HG03460 (cell line): ENCODE data around the gene HSD17B12.

Experiments
- ATAC-seq: cut with Tn5 transposase; IDR thresholded peaks from one replicate; pipeline ENCODE4 v1.9.1; 2021; ENCODE audit not compliant: unreplicated experiment

HSD17B12 gene

GRCh38 chr11:43797337-43797736 is 116.8 kb downstream of the HSD17B12 start:
- ATAC-seq = no peak

DNA sequence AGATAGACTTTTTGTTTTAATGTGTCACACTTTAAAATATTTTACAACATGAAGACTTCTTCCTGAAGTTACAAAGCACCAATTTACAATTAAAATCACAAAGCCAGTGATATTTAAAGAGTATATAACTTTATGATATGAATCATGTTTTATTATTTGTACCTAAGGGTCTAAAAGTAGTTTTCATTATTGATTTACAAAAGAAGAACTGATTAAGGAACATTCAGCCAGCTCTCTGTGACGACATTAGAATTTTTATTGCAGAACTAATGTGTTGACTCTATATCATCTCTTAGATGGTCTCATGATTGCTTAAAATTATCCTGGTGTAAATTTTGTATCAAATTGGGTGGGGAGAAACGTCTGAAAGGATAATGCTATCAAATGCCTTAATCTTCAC is 117.3 kb downstream of the HSD17B12 start:
- no peak for ATAC-seq

DNA sequence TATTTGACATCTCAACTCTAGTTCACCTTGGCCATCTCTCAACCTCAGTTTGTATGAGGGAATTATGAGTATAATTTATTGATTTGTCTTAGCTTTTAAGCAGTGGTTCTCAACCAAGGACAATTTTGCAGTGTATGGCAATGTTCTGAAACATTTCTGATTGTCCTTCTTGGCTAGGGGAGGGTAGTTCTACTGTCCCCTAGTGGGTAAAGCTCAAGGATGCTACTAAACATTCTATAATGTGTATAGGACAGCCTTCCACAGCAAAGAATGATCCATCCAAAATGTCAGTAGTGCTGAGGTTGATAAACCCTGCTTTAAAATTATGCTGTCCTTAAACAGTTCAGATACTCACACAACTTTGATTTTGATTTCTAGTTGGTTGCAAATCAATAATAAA is 122.0 kb downstream of the HSD17B12 start:
- no peak for ATAC-seq

DNA sequence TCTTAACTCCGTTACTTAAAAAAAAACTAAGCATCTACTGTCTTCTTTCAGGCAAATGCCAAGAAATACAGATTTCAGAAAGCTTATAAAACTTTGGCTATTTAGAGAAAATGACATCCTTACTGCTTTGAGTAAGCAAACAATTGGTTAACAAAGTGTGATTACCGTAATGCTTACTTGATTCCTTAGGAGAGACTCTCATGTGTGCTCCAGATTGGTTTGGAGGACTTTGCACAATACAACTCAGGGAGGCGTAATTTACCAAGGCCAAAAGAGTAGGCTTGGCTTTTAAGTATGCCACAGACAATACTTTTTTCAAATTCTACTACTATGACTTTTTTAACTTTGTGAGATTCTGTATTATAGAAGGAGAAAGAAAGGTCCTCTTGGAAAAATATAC is 123.2 kb downstream of the HSD17B12 start:
- ATAC-seq = no peak

DNA sequence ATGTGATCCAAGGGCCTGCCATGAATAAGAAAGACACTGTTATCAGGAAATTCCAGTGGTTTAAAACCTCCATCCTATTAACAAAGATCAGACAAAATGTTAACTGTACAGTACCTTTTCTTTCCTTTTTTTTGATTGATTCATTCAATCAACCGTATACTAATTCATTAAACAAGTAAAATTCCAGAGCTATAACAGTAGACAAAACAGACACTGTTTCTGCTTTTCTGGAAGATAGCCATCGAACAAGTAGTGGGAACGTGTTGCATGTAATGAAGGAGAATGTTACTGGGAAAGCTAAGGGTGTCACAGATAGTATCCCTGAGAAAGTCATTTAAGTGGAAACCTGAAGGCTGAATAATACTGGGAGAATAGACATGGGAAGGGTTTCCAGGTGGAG is 126.4 kb downstream of the HSD17B12 start:
- ATAC-seq = no peak

DNA sequence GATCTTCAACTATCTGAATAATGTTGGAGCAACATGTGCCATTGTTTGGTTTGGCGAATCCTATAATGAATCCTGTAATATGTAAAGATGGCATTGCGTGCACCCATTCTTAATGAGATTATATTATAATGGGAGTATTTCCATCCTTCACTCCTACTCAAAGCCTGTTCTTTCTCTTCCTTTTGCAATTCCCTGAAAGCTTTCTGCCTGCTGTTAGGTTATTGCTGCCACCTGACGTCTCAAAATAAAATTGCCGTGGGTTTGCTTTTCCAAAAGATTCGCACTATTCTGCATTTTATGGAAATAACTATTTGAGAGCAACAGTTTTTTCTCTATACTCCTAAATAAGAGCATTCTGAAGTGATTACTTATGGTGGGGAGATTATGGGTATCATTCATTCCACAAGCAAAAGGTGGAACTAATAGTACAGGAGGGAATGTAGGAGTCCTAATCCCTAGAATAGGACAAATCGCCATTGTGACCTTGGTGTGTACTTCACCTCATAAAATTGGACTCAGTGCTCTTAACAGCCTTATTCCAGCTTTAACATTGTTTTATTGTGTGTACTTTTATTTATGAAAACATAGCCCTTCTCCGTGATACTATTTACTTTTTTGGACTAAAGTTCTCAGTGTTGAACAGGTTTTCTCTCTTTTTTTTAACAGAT is 130.5 kb downstream of the HSD17B12 start:
- ATAC-seq = no peak

- ATAC-seq = no peak
Observed at GRCh38 chr11:43812471-43812870, 131.9 kb downstream of the HSD17B12 start.

DNA sequence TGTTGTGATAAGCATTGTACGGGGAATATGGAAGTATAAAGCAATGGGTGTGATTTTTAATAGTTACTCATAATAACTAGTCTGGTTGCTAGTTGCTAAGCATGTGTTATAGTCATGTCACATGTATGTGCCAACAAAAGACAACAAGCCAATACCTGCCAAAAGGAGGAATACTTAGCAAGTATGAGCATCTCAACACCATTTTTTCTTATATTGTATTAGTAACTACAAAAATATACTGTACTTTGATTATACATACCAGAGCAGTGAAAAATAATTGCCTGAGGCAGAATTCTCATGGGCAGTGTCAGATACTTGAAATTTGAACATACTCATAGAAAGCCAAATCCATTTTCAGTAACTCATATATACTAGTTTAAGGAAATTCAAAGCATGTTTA is 137.7 kb downstream of the HSD17B12 start:
- no peak for ATAC-seq

DNA sequence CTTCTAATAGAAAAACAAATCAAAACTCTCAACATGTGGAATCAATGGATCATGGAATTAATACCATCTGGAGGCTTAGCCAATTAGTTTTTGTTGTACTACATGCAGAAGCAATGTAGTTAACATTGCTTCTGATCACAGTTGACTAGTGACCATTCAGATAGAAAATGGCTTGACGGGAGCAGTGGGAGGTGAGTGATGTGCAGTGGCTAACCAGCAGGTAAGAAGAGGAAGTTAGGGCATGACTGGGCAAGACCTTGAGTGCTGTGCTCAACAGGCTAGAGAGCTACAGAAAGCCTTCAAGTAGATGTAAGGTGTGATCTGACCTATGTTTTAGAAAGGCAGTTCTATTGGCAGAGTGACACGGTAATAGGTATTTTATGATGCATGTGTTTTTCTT is 139.4 kb downstream of the HSD17B12 start:
- no peak for ATAC-seq

DNA sequence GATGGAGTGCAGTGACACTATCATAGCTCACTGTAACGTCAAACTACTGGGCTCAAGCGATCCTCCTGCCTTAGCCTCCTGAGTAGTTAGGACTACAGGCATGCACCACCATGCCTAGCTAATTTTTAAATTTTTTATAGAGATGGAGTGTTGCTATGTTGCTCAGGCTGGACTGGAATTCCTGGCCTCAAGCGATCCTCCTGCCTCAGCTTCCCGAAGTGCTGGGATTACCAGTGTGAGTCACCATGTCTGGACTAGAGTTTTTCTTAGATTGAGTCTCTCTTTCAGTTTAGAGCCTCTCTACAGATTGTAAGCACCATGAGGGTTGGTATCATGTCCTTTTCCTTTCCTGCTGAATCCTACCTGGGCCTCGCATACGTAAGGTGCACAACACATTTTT is 142.8 kb downstream of the HSD17B12 start:
- ATAC-seq = no peak

DNA sequence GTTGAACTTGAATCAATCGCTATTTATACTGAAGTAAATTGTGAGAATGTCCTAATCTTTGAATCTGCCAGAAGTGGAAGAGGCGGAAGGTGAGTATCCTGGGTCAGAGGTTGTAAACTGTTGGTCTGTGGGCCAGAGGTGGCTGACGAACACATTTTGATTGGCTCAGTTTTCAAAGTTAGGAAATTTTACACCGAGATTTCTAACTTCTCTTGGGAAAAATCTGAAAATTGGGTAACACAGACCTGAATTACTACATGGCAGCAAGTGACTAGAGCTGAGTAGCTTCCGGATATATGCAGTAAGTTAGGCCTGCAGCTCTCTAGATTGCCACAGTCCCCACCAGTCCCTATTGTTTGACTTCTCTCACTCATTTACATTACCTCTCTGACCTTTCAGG is 143.3 kb downstream of the HSD17B12 start:
- ATAC-seq = no peak

DNA sequence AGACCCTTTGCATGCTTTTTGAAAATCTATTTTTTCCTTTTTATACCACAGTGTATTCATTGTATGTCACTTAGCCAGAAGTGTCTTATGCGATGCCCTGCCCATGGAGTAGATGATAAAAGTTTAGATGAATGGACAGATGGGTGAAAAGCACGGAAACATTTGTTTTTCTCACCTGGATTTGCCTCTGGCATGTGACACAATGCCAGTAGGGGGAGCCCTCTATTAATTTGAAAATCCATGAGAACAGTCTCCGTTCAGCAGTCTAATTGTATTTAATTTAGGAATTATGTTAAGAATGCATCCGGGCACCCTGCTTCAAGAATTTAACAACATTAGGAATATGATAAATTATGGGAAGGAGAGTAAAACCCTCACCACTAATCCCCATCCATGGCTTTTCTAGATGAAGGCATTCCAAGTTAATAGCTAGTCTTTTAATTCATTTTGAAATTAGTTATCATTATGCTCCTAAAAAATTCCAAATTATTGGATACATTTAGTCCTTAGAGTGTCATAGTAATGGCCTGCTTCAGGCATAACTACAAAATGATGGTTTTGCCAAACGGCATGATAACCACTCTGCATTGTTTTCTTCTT is 144.8 kb downstream of the HSD17B12 start:
- no peak for ATAC-seq

DNA sequence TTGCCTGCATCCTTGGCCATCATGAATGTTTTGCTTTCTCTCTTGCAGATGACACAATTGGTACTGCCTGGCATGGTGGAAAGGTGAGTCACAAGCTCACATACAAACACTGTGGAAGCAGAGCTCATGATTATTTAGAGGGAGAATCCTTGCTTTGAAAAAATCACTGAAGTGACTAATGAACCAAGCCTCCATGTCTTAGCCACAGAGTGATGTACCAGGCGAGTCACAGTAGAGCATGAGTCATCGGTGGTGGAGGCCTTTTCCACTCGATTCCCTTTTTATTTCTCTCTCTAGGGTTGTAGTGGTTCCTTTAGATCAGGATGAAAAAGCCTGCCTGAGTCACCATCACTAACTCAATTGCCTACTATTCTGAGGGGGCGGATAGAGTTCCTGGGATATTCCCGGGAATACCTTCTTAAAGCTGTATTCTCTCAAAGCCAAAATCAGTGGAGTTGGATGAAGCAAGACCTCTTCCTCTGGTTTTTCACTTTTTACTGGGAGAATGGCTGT is 150.4 kb downstream of the HSD17B12 start:
- no peak for ATAC-seq

DNA sequence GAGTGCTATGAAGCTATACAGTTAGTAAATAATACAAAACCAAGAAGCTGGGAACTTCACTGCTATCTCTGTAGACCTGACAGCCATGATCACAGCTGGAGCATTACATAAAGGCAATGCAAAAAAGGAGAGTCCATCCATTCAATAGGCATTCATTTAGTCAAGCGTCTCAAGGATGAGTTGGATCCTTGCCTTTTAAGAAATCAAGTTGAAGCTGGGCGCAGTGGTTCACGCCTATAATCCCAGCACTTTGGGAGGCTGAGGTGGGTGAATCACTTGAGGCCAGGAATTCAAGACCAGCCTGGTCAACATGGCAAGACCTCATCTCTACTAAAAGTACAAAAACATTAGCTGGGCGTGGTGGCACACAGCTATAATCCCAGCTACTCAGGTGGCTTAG is 152.0 kb downstream of the HSD17B12 start:
- no peak for ATAC-seq

GRCh38 chr11:43833657-43834073 is 153.1 kb downstream of the HSD17B12 start:
- no peak for ATAC-seq

GRCh38 chr11:43834286-43834685 is 153.7 kb downstream of the HSD17B12 start:
- no peak for ATAC-seq

DNA sequence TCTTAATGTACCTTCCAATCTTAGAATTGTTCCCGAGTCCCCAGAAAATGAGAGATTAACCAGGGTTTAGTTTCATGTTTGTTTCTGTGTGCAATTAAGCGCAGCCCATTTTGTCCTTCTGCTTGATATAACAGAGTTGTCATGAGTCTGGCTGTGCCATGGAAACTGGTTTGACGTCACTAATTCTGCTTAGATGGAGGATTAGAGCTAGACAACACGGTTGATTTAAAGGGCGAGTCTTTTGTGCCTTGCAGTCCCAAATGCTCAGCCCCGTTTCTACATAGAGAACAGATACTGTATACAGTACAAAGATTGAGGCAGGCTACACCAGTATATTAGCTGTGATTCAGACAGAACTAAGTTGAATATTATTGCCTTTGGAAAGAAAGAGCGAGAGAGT is 154.6 kb downstream of the HSD17B12 start:
- no peak for ATAC-seq

- no peak for ATAC-seq
Observed at GRCh38 chr11:43837879-43838278, 157.3 kb downstream of the HSD17B12 start.

DNA sequence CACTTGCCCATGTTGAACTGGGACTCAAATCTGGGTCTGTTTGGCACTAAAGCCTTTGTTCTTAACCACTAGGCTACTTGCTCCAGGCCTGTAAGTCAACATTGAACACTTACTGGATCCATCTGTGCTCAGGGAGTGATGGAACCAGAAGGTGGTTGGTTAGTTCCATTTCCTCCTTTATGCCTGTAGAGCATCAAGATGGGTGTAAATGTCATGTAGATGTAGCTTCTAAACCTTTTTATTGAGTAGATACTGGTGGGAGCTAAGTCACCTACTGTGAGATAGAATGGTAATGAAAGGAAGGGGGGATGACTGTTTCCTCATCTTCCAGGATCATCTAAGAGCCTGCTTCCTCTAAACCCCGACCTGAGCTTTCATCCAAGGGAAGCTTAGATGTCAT is 161.5 kb downstream of the HSD17B12 start:
- ATAC-seq = no peak

- no peak for ATAC-seq
Observed at GRCh38 chr11:43845816-43846215, 165.3 kb downstream of the HSD17B12 start.

DNA sequence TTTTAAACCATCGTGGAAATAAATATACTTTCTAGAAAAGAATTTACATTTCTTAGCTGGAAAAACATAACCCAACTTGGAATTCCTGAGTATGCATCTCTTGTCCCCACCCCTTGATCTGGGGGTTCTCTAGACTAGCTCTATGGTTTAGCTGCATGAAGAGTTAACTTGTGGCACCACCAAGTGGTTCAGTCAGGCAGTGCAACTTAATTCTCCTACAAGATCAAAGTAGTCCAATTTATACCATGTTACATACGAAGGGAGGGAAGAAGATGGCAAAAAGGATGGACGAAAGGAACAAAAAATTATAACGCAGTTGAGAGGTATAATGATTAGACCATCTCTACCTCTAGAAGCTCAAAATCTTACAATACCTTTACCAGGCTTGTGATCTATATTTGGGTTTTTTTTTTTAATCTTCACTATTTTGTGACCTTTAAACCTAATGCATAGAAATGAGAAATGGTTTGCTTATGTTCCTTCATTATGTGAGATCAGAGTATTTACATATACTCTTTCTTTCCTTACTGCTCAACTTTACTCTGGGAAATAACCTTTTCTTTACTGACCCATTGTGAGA is 171.6 kb downstream of the HSD17B12 start:
- ATAC-seq = peak; percentile 73

- no peak for ATAC-seq
Observed at GRCh38 chr11:43853781-43854180, 173.2 kb downstream of the HSD17B12 start.
